ENCODE data around the gene CDC42BPB. TPM values are rescaled to one million over a fixed set of nuclear protein-coding genes. Genes with fewer than 3 reads are reported as not detected.

Gene CDC42BPB
- total RNA-seq, 4 donors from 2014 or later: 30.0 to 64.3 (median 32.6) TPM

DNA sequence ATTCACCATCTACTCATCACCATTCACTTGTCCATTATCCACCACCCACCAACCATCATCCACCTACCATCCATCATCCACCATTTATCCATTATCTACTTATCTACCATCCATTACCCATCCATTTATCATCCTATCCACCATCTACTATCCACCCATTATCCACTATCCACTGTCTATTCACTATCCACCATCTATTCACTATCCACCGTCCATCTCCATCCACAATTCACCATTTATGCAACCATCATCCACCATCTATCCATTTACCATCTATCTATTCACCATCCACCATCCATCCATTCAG, 136.4 kb downstream of the CDC42BPB start:
- no peaks in the 10 kb centered on the region for H3K9me3 ChIP-seq
- DNase-seq (no peak), ATAC-seq (no peak)
- peaks cover 28 to 44% (median 39%) of the 10 kb centered on the region in 3 donors for H3K27me3 ChIP-seq
- TF ChIP-seq, protein P1, sequence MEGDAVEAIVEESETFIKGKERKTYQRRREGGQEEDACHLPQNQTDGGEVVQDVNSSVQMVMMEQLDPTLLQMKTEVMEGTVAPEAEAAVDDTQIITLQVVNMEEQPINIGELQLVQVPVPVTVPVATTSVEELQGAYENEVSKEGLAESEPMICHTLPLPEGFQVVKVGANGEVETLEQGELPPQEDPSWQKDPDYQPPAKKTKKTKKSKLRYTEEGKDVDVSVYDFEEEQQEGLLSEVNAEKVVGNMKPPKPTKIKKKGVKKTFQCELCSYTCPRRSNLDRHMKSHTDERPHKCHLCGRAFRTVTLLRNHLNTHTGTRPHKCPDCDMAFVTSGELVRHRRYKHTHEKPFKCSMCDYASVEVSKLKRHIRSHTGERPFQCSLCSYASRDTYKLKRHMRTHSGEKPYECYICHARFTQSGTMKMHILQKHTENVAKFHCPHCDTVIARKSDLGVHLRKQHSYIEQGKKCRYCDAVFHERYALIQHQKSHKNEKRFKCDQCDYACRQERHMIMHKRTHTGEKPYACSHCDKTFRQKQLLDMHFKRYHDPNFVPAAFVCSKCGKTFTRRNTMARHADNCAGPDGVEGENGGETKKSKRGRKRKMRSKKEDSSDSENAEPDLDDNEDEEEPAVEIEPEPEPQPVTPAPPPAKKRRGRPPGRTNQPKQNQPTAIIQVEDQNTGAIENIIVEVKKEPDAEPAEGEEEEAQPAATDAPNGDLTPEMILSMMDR (IDR thresholded peaks at IDR 0.05 in 4 of 5, conservative IDR thresholded peaks at IDR 0.05 in 1 of 5): no peak
- no peak for TF ChIP-seq POLR2A (IDR thresholded peaks at IDR 0.05)
- H3K4me3 ChIP-seq: no peak overlapping the region
- H3K36me3 ChIP-seq: no peaks in the 10 kb centered on the region
- no peak overlapping the region for H3K27ac ChIP-seq
- in situ Hi-C loops (cut with MboI; ENCODE audit: low sequenced_read_pairs in 4 of 4): loop anchor here in 2 of 4 donors (25.0 kb wide), 1 partner anchor 234 kb away; no protein-coding TSS in a partner anchor
- H3K4me1 ChIP-seq: no peaks in the 10 kb centered on the region
- intact Hi-C loops (cut with DNase I; ENCODE audit: low total_unique reads): no loop called here

DNA sequence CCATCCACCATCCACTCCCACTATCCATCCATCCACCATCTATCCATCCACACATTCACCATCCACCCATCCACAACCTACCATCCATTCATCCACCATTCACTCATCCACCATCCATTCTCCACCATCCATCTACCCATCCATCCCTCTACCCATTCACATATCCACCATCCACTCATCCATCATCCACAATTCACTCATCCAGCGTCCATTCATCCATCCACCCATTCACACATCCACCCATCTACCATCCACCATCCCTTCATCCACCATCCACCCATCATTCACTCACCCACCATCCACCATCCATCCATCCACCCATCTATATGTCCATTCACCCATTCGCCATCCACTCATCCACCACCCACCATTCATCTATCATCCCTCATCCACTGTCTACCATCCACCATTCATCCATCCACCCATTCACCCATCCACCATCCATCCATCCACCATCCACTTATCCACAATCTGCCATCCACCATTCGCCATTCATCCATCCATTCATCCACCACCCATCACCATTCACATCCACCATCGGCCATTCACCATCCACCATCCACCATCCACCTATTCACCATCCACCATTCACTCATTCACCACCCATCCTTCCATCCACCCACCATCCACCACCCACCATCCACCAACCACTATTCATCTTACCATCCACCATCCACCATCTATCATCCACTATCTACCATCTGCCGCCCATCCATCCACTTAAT, 136.9 kb downstream of the CDC42BPB start:
- no peak for ATAC-seq
- no peak for DNase-seq
- H3K9me3 ChIP-seq: no peaks in the 10 kb centered on the region
- H3K4me1 ChIP-seq: no peaks in the 10 kb centered on the region
- intact Hi-C loops (cut with DNase I; ENCODE audit: low total_unique reads) (no loop called here), in situ Hi-C loops (cut with MboI; ENCODE audit: low sequenced_read_pairs in 4 of 4) (loop anchor here in 2 of 4 donors (25.0 kb wide), 1 partner anchor 233 kb away; no protein-coding TSS in a partner anchor)
- H3K27ac ChIP-seq: no peak overlapping the region
- TF ChIP-seq POLR2A (IDR thresholded peaks at IDR 0.05): no peak
- TF ChIP-seq, protein P1 (IDR thresholded peaks at IDR 0.05 in 4 of 5, conservative IDR thresholded peaks at IDR 0.05 in 1 of 5): no peak
- no peak overlapping the region for H3K4me3 ChIP-seq
- H3K36me3 ChIP-seq: no peaks in the 10 kb centered on the region
- H3K27me3 ChIP-seq: peaks cover 28 to 41% (median 35%) of the 10 kb centered on the region in 3 donors

DNA sequence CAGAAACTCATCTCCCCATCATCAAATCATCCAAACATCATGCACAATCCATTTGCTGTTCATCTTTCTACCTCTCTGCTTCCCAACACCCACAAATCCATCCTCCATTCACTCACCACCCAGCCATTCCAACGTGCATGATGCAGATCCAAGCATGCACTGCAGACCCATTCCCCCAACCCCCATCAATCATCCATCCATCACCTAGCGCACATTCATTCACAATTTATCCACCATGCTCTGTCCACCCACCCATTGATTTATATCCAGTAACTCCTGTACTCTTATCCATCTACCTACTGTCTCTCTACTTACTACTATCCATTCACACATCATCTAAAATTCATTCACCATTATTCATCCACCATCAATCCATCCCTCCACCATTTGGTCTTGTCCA, 138.9 kb downstream of the CDC42BPB start:
- no peak for TF ChIP-seq POLR2A (IDR thresholded peaks at IDR 0.05)
- TF ChIP-seq, protein P1 (IDR thresholded peaks at IDR 0.05 in 4 of 5, conservative IDR thresholded peaks at IDR 0.05 in 1 of 5): no peak
- Histone ChIP-seq H3K27ac (no peak overlapping the region), H3K36me3 (no peaks in the 10 kb centered on the region), H3K27me3 (peaks cover 15 to 23% (median 20%) of the 10 kb centered on the region in 3 donors), H3K9me3 (no peaks in the 10 kb centered on the region), H3K4me1 (no peaks in the 10 kb centered on the region), H3K4me3 (no peak overlapping the region)
- in situ Hi-C loops (cut with MboI; ENCODE audit: low sequenced_read_pairs in 4 of 4): loop anchor here in 3 of 4 donors (10.0 to 25.0 kb wide), 3 partner anchors 144 to 231 kb away; partner anchors contain the start of gene TRAF3 (in 1 of the 3)
- DNase-seq (no peak), ATAC-seq (no peak)
- intact Hi-C loops (cut with DNase I; ENCODE audit: low total_unique reads): loop anchor here (1.0 to 10.0 kb wide), 3 partner anchors 144 to 394 kb away; no protein-coding TSS in a partner anchor

DNA sequence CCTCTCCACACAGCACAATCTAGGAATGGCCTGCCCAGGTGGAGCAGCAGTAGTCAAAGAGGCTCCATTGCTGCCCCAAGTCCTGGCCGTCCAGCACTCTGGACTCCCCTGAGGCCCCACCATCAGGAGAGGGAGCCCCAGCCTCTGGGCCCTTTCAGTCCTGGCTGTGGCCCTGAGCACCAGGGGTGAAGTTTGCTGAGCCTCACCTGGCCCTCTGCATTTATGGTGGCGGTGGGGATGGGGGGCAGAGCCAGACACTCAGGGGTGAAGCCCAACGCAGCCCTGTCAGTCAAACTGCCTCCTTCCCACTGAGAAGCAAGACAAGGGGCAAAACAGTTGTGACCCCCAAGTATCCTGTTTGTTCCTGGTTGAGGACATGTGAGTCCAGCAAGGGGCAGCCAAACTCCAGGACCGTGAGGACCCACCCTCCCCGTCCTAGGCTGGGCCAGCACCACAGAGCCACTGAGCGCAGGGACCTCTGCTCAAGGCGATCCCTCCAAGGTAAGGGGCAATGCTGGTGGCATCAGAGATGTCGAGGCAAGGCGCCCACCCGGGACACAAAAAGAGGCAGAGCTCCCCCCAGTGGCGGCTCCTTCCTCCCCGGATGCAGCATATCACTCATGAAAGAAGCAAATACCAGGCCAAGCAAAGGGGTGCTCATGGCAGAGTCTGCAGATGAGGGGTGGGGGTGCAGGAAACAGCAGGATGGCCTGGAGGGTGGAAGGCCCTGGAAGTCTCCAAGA, 139.7 kb downstream of the CDC42BPB start:
- H3K9me3 ChIP-seq: no peaks in the 10 kb centered on the region

More for the DNA sequence above, 139.7 kb downstream of the CDC42BPB start:
- ATAC-seq (peak in 1 of 2 donors; percentile 24), DNase-seq (peak in 1 of 2 donors; percentile 30)
- in situ Hi-C loops (cut with MboI; ENCODE audit: low sequenced_read_pairs in 4 of 4) (loop anchor here in 3 of 4 donors (10.0 to 25.0 kb wide), 3 partner anchors 143 to 230 kb away; partner anchors contain the start of gene TRAF3 (in 1 of the 3)), intact Hi-C loops (cut with DNase I; ENCODE audit: low total_unique reads) (loop anchor here (1.0 to 10.0 kb wide), 3 partner anchors 143 to 393 kb away; no protein-coding TSS in a partner anchor)
- Histone ChIP-seq H3K27me3 (peaks cover 7 to 16% (median 12%) of the 10 kb centered on the region in 3 donors), H3K4me1 (no peaks in the 10 kb centered on the region), H3K27ac (no peak overlapping the region), H3K36me3 (no peaks in the 10 kb centered on the region), H3K4me3 (no peak overlapping the region)
- no peak for TF ChIP-seq POLR2A (IDR thresholded peaks at IDR 0.05)
- TF ChIP-seq, protein P1 (IDR thresholded peaks at IDR 0.05 in 4 of 5, conservative IDR thresholded peaks at IDR 0.05 in 1 of 5): peak; percentile 51 to 67 (median 55)

Measured in gastrocnemius medialis (tissue), 4 donors.